GM06990 (cell line): Measurements from ENCODE around the gene SLCO1B3.
"Not testable (repeated sequence)": the region's sequence is repeated elsewhere in the genome, so short reads cannot be mapped to it uniquely, and the experiment has no call there.

Experiments
- DNase-seq: peaks from one replicate; pipeline ENCODE4 v3.0.0-alpha.2; 2011; ENCODE audit not compliant: insufficient read length; ENCODE audit errors: extremely low read depth
- H3K27me3 ChIP-seq: replicated peaks from 2 replicates; pipeline ENCODE4 v1.6.0; 2011; ENCODE audit warnings: low read length; ENCODE audit not compliant: control insufficient read depth, insufficient read depth
- H3K36me3 ChIP-seq: 2 replicates; pipeline ENCODE4 v1.5.1; 2011; ENCODE audit warnings: low read length; ENCODE audit not compliant: control insufficient read depth, insufficient read depth
- H3K4me3 ChIP-seq: replicated peaks from 2 replicates; pipeline ENCODE4 v1.5.1; 2011; ENCODE audit warnings: low read depth, mild to moderate bottlenecking, control low read depth, low read length
- TF ChIP-seq, protein P1 (sequence below): IDR thresholded peaks from 2 replicates; pipeline ENCODE4 v1.5.1; 2011; ENCODE audit warnings: low read length, control low read depth, mild to moderate bottlenecking, inconsistent platforms; ENCODE audit not compliant: insufficient read depth, poor library complexity, severe bottlenecking

Gene SLCO1B3, protein sequence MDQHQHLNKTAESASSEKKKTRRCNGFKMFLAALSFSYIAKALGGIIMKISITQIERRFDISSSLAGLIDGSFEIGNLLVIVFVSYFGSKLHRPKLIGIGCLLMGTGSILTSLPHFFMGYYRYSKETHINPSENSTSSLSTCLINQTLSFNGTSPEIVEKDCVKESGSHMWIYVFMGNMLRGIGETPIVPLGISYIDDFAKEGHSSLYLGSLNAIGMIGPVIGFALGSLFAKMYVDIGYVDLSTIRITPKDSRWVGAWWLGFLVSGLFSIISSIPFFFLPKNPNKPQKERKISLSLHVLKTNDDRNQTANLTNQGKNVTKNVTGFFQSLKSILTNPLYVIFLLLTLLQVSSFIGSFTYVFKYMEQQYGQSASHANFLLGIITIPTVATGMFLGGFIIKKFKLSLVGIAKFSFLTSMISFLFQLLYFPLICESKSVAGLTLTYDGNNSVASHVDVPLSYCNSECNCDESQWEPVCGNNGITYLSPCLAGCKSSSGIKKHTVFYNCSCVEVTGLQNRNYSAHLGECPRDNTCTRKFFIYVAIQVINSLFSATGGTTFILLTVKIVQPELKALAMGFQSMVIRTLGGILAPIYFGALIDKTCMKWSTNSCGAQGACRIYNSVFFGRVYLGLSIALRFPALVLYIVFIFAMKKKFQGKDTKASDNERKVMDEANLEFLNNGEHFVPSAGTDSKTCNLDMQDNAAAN

DNA sequence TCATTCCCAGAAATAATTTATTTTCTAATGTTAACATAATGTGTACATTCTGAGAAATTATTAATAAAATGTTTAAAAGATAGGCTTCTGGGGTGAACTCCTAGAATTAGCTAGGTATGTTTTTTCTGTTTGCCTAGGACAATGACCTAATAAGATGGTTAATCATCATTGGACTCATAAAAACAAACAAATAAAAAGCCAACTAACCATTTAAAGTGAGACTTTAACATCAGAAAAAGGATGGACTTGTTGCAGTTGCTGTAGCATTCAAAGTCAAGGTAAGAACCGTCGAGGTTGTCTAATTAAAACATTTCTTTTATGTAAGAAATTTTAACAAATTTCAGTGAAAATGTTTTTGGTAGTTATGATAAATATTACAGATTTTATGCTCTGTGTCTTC, at the start of gene SLCO1B3:
Gene SLCO1B3, plus strand, starts transcription at position 219 of the 400 bp plus-strand sequence. CDS start 5,034 bp downstream, outside the sequence.
- Histone ChIP-seq H3K36me3 (no peaks in the 10 kb centered on the region), H3K4me3 (no peak within 1 kb of the TSS), H3K27me3 (no peaks in the 10 kb centered on the region)
- DNase-seq = no peak
- TF ChIP-seq, protein P1, sequence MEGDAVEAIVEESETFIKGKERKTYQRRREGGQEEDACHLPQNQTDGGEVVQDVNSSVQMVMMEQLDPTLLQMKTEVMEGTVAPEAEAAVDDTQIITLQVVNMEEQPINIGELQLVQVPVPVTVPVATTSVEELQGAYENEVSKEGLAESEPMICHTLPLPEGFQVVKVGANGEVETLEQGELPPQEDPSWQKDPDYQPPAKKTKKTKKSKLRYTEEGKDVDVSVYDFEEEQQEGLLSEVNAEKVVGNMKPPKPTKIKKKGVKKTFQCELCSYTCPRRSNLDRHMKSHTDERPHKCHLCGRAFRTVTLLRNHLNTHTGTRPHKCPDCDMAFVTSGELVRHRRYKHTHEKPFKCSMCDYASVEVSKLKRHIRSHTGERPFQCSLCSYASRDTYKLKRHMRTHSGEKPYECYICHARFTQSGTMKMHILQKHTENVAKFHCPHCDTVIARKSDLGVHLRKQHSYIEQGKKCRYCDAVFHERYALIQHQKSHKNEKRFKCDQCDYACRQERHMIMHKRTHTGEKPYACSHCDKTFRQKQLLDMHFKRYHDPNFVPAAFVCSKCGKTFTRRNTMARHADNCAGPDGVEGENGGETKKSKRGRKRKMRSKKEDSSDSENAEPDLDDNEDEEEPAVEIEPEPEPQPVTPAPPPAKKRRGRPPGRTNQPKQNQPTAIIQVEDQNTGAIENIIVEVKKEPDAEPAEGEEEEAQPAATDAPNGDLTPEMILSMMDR = no peak

DNA sequence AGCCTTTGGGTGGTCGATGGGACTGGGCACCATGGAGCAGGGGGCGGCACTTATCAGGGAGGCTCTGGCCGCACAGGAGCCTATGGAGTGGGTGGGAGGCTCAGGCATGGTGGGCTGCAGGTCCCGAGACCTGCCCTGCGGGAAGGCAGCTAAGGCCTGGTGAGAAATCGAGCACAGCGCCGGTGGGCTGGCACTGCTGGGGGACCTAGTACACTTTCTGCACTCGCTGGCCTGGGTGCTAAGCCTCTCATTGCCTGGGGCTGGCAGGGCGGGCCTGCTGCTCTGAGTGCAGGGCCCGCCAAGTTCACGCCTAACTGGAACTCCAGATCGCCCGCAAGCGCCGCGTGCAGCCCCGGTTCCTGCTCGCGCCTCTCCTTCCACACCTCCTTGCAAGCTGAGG, 33.1 kb upstream of the SLCO1B3 start:
- no peaks in the 10 kb centered on the region for H3K36me3 ChIP-seq
- H3K27me3 ChIP-seq = no peaks in the 10 kb centered on the region
- TF ChIP-seq, protein P1 = no peak
- no peak overlapping the region for H3K4me3 ChIP-seq
- no peak for DNase-seq

DNA sequence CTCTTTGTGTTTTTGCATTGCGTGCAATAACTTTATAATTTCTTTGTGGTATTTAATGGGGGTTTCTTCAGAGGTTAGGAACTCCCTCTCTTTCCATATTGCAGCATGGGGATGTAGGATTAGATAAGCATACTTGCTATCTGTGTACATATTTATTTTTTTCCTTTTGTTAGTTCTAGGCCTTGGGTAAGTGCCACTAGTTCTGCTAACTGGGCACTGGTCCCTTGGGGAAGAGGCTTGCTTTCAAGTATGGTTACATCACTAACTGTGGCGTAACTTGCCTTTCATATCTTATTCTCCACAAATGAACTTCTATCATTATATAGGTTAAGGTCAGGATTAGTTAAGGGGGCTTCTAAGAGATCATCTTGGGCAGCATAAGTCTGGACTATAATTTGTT, 31.5 kb upstream of the SLCO1B3 start:
- H3K4me3 ChIP-seq = no peak overlapping the region
- TF ChIP-seq, protein P1 = no peak
- no peak for DNase-seq
- no peaks in the 10 kb centered on the region for H3K27me3 ChIP-seq
- no peaks in the 10 kb centered on the region for H3K36me3 ChIP-seq

DNA sequence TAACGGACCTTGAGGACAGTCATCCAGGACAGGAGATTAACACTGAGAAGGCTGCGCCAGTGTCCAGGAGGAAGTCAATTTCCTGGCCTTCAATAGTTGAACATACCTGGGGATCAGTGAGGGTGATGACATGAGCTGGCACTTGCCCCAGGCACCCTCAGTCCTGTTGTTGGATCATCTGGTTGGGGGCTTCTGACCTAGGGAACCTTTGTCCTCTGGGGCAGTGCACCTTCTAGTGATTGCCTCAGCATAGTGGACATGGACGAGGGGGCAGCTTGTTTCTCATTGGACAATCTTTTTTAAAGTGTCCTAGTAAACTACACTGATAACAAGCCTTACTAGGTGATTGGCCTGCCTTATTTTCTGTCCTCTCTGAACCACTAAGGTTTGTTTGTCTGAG, 30.5 kb upstream of the SLCO1B3 start:
- H3K4me3 ChIP-seq, H3K36me3 ChIP-seq, DNase-seq, H3K27me3 ChIP-seq: not testable (repeated sequence)

DNA sequence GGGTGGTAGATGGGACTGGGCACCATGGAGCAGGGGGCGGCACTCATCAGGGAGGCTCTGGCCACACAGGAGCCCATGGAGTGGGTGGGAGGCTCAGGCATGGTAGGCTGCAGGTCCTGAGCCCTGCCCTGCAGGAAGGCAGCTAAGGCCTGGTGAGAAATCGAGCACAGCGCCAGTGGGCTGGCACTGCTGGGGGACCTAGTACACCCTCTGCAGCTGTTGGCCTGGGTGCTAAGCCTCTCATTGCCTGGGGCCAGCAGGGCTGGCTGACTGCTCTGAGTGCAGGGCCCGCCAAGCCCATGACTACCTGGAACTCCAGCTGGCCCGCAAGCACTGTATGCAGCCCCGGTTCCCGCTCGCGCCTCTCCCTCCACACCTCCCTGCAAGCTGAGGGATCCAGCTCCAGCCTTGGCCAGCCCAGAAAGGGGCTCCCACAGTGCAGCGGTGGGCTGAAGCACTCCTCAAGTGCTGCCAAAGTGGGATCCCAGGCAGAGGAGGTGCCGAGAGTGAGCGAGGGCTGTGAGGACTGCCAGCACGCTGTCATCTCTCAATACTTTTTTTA, 26.6 kb upstream of the SLCO1B3 start:
- H3K27me3 ChIP-seq, DNase-seq, H3K4me3 ChIP-seq, H3K36me3 ChIP-seq: not testable (repeated sequence)

DNA sequence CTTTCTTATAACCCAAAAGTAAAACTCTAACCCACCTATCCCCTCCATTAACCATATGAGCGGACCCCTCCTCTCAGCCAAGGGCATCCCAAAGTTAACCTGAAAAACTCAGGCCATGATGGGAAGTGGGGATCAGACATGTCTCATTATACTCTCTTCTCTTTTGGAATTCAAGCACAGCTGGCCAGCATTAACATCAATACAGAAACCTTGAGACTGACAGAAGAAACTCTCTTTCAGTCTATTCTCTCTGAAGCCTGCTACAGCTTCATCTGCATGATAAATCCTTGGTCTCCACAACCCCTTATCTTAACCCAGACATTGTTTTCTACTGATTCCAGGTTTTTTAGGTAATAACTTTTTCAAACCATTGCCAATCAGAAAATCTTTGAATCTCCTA, 17.5 kb upstream of the SLCO1B3 start:
- Histone ChIP-seq H3K4me3 (no peak overlapping the region), H3K36me3 (no peaks in the 10 kb centered on the region), H3K27me3 (no peaks in the 10 kb centered on the region)
- TF ChIP-seq, protein P1 = no peak
- no peak for DNase-seq
